Mucosa of rectum (tissue), 2 donors: ENCODE results near the gene OSM.

Experiments used
- H3K27ac ChIP-seq, 2 donors: one replicate each; pipeline ENCODE4 v1.7.0; 2013; ENCODE audit warnings: inconsistent platforms in 2 of 2, low read depth in 2 of 2, low read length in 2 of 2
- H3K27me3 ChIP-seq, 2 donors: one replicate each; pipeline ENCODE4 v1.7.0; 2013; ENCODE audit warnings: low read length in 2 of 2; ENCODE audit not compliant: control insufficient read depth in 2 of 2, insufficient read depth in 2 of 2
- H3K36me3 ChIP-seq, 2 donors: one replicate each; pipeline ENCODE4 v1.7.0; 2013; ENCODE audit warnings: low read length in 2 of 2; ENCODE audit not compliant: control insufficient read depth in 2 of 2, insufficient read depth in 2 of 2
- H3K4me1 ChIP-seq, 2 donors: one replicate each; pipeline ENCODE4 v1.7.0; 2013; ENCODE audit warnings: low read length in 2 of 2, mild to moderate bottlenecking in 1 of 2; ENCODE audit not compliant: control insufficient read depth in 2 of 2, insufficient read depth in 2 of 2
- H3K4me3 ChIP-seq, 2 donors: one replicate each; pipeline ENCODE4 v1.7.0; 2013; ENCODE audit warnings: low read length in 2 of 2
- H3K9ac ChIP-seq, 2 donors: one replicate each; pipeline ENCODE4 v1.7.0; 2013; ENCODE audit warnings: low read length in 2 of 2, low read depth in 1 of 2, mild to moderate bottlenecking in 1 of 2
- H3K9me3 ChIP-seq, 2 donors: one replicate each; pipeline ENCODE4 v1.7.0; 2013; ENCODE audit warnings: low read length in 2 of 2; ENCODE audit not compliant: control insufficient read depth in 2 of 2
- donor health status: healthy.
- donor health status: Normal muscosa, but diverticular disease.

Gene OSM

GRCh38 chr22:30291058-30291892, 24.6 kb upstream of the OSM start:
- Histone ChIP-seq H3K9ac (peak overlapping the region in 1 of 2 donors; percentile 8), H3K4me1 (peaks cover 28 to 35% of the 10 kb centered on the region in 2 donors), H3K27ac (peak overlapping the region; percentile 81 to 87), H3K27me3 (no peaks in the 10 kb centered on the region), H3K4me3 (no peak overlapping the region), H3K9me3 (no peaks in the 10 kb centered on the region), H3K36me3 (peaks cover 40 to 44% of the 10 kb centered on the region in 2 donors)

DNA sequence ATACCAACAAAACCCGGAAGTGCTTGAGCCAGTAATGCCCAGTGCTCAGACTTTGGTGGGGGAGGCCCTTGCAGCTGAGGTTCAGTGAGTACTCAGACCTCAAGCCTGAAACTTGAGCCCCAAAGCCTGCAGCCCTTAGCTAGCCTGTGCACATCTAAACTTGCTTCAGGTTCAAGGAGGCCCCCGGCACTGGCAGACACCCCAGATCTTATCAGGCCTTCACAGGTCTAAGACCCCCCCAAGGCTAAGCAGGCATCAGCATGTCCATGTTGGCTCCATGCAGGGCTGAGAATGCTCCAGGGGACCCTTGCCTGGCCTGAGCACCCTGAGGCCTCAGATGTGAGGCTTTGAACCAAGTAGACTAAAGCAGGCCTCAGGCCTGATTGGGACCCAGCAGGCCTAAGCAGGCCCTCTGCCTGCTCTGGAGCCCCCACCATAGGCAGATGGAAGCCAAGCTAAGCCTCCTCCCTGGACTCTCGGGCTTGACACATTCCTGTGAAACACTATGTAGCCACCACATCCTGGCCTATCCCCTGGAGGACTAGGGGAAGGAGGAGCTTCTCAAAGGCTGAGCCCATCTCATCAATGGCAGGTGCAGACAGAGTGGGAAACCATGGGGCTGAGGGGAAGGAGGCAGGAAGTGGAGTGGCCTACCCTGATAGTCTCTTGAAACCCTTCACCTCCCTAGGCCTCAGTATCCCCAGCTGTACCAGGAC, 23.8 kb upstream of the OSM start:
- H3K27me3 ChIP-seq = no peaks in the 10 kb centered on the region

DNA sequence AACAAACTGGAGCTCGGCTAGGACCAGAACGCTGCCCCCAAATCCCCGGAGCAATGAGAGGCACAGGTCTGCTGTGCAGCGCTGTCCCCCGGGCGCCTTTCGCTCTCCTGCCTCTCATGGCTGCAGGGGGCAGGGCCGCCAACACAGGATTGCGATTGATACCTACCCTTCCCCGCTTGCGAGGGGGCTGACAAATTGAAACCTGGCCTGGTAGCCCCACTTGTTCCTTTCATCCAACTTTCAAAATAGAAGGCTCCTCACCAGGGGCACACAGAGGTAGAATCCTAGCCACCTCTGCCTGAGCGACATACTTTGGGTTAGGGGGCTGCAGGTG, 23.3 kb upstream of the OSM start:
- Histone ChIP-seq H3K9ac (peak overlapping the region; percentile 54 to 82), H3K36me3 (peaks cover 31 to 34% of the 10 kb centered on the region in 2 donors), H3K4me1 (peaks cover 28 to 35% of the 10 kb centered on the region in 2 donors), H3K27ac (peak overlapping the region; percentile 81 to 87), H3K9me3 (no peaks in the 10 kb centered on the region), H3K4me3 (peak overlapping the region; percentile 56 to 65), H3K27me3 (no peaks in the 10 kb centered on the region)

More for the DNA sequence above, 23.8 kb upstream of the OSM start:
- Histone ChIP-seq H3K9ac (peak overlapping the region in 1 of 2 donors; percentile 82), H3K4me1 (peaks cover 28 to 35% of the 10 kb centered on the region in 2 donors), H3K9me3 (no peaks in the 10 kb centered on the region), H3K27ac (peak overlapping the region; percentile 81 to 87), H3K36me3 (peaks cover 36 to 37% of the 10 kb centered on the region in 2 donors), H3K4me3 (peak overlapping the region in 1 of 2 donors; percentile 65)

DNA sequence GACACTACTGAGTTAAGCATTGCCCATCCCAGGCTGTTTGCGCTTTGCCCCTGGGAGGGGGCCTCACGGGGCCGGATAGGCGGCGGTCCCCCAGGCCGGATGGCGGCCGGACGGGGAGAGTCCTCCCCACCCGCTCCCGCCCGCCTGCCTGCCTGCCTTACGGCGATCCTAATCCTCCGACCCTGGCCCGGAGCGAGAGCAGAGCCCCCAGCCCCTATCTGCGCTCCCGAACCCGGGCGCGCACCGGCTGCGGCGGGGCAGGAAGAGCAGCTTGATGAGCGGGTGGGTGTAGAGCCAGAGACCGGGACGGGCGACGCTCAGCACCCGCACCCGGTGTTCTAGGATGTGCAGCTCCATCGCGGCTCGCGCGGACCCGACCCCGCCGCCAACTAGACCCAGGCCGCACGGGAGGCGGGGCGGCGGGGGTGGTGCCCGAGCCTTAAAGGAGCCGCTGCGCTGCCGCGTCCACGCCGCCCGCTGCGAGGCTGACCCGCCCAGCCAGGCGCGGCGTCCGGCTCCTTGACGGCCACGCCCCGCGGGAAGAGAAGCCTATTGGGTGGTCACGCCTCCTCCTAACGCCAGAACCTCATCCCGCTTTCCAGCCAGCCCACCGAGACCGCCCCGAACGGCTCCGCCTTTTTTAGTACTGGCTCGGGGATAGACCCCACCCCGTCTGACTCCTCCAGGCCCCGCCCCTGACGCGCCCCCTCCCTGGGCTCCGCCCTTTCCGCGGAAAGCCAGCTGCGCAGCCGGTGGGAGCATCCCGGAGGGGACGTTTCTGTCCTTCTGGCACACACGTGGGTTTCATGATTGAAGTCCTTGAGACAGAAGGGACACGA, 22.7 kb upstream of the OSM start, which contains the start of gene CASTOR1:
Gene CASTOR1, minus strand, starts transcription at position 365 of the 839 bp plus-strand sequence. Its CDS starts 8 bp downstream, at position 357.
- Histone ChIP-seq H3K27ac (peak within 1 kb of the TSS; percentile 81 to 87), H3K4me1 (peaks cover 28 to 35% of the 10 kb centered on the region in 2 donors), H3K9me3 (no peaks in the 10 kb centered on the region), H3K27me3 (no peaks in the 10 kb centered on the region), H3K9ac (peak within 1 kb of the TSS; percentile 75 to 82), H3K4me3 (peak within 1 kb of the TSS; percentile 77 to 80), H3K36me3 (peaks cover 29% of the 10 kb centered on the region in 2 donors)

GRCh38 chr22:30288419-30289140, 21.9 kb upstream of the OSM start:
- H3K4me3 ChIP-seq = peak overlapping the region; percentile 77 to 80
- H3K4me1 ChIP-seq = peaks cover 28 to 35% of the 10 kb centered on the region in 2 donors
- no peaks in the 10 kb centered on the region for H3K9me3 ChIP-seq
- H3K27ac ChIP-seq = peak overlapping the region; percentile 80 to 87
- peaks cover 21 to 22% of the 10 kb centered on the region in 2 donors for H3K36me3 ChIP-seq
- H3K9ac ChIP-seq = peak overlapping the region; percentile 75 to 82
- no peaks in the 10 kb centered on the region for H3K27me3 ChIP-seq

DNA sequence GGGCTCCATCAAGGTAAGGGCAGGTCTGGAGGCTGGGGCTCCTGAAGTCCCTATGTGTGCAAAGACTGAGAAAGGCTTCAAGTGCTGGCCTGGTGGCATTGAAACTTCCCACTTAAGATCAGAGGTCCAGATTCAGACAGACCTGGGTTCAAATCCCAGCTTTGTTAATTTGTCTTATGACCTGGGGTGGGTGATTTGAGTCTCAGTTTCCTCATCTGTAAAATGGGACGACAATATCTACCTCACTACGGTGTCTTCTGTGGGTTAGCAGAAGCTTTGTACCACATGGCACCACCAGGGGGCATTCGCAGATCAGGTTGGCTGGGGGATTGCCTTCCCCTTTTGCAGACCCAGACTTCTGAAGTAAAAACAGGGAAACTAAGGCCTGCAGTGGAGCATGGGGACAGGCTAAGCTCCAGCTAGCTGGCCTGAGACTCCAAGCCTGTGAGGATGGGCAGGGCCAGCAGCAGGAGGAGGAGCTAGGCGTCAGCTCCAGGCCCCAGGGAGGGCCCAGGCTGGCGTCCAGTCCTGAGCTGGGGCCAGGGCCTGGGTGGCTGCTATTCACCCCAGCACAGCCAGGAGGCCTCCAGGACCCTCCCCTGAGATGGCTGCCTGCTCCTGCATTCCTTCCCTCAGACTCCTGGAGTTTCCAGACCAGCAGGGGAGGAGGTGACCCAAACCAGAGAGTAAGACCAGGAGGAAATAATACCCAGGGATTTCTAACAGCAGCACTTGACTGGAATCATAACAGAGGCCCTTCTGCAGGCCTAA, 21.2 kb upstream of the OSM start:
- peaks cover 28 to 35% of the 10 kb centered on the region in 2 donors for H3K4me1 ChIP-seq
- H3K27me3 ChIP-seq = no peaks in the 10 kb centered on the region
- H3K9me3 ChIP-seq = no peaks in the 10 kb centered on the region
- peak overlapping the region; percentile 77 to 80 for H3K4me3 ChIP-seq
- H3K9ac ChIP-seq = peak overlapping the region; percentile 75 to 82
- peak overlapping the region; percentile 80 to 87 for H3K27ac ChIP-seq
- peaks cover 13 to 14% of the 10 kb centered on the region in 2 donors for H3K36me3 ChIP-seq

DNA sequence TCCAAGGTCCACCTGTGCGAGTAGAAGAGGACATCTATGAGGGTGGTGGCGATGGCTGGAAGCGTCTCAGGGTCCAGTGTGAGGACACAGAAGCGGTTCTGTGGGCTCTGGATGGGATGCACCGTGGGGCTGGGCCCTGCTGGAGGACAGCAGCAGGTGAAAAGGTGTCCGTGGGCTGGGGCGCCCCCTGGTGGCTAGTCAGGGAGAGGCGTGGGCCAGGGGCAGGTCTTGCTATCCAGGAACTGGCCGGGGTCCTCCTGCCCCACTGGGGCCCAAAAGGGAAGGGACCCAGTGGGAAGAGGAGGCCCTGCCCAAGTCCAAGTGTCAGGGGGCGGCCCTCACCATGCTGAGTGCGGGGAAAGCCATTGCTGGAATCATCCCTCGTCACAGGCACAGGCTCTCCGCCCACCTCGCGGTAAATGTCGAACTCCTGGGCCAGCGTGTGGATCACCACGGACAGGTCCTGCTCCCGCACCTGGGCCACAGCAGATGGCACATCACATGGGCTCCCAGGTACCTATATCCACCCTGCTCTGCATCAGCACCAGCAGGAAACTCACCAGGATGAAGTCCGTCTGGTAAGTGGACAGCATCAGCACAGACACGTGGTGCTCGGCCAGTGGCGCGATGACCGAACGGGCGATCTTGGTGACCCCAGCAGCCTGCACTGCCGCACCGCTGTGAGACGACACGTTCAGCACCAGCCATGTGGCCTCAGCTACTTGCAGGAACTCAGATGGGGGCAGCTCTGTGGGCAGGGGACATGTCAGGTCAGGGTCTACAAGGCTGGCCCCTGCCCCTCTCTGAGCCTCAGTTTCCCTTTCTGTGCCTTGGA, 20.4 kb upstream of the OSM start:
- H3K27ac ChIP-seq = no peak overlapping the region
- no peak overlapping the region for H3K9ac ChIP-seq
- H3K4me1 ChIP-seq = peaks cover 28 to 35% of the 10 kb centered on the region in 2 donors
- H3K27me3 ChIP-seq = no peaks in the 10 kb centered on the region
- H3K9me3 ChIP-seq = no peaks in the 10 kb centered on the region
- H3K36me3 ChIP-seq = peaks cover 5 to 6% of the 10 kb centered on the region in 2 donors
- H3K4me3 ChIP-seq = no peak overlapping the region

GRCh38 chr22:30286331-30286730, 19.7 kb upstream of the OSM start:
- no peak overlapping the region for H3K9ac ChIP-seq
- H3K4me1 ChIP-seq = peaks cover 25 to 34% of the 10 kb centered on the region in 2 donors

More at GRCh38 chr22:30286331-30286730, 19.7 kb upstream of the OSM start:
- no peaks in the 10 kb centered on the region for H3K27me3 ChIP-seq
- H3K36me3 ChIP-seq = peaks cover 0 to 2% of the 10 kb centered on the region in 2 donors
- no peak overlapping the region for H3K27ac ChIP-seq
- H3K9me3 ChIP-seq = no peaks in the 10 kb centered on the region
- no peak overlapping the region for H3K4me3 ChIP-seq
